ENCODE data around the gene THADA.

The THADA gene

GRCh38 chr2:43511199-43511598, 84.6 kb downstream of the THADA start:
- no peak overlapping the region for H3K27ac ChIP-seq (ENCODE audit: low read depth, low read length)
- peaks cover 5% of the 10 kb centered on the region for H3K4me1 ChIP-seq (ENCODE audit: control insufficient read depth, low read length)
- H3K79me2 ChIP-seq (ENCODE audit: control insufficient read depth, low read length): no peaks in the 10 kb centered on the region
- H3K27me3 ChIP-seq (ENCODE audit: control insufficient read depth, low read length): no peaks in the 10 kb centered on the region
- H3K4me3 ChIP-seq (ENCODE audit: low read length): no peak overlapping the region
- no peaks in the 10 kb centered on the region for H4K20me1 ChIP-seq (ENCODE audit: control insufficient read depth, insufficient read depth, low read depth, low read length)
- no peaks in the 10 kb centered on the region for H3K9me2 ChIP-seq (replicated peaks; ENCODE audit: control insufficient read depth, low read length)
- no peak overlapping the region for H3K4me2 ChIP-seq (ENCODE audit: low read length)
- TF ChIP-seq EZH2phosphoT487 (IDR thresholded peaks at IDR 0.05; ENCODE audit: borderline replicate concordance, low read length) (no peak), CTCF (IDR thresholded peaks at IDR 0.05; ENCODE audit: low read depth, low read length, poor library complexity, severe bottlenecking) (no peak)
- H3K36me3 ChIP-seq (ENCODE audit: control insufficient read depth, low read length): peaks cover 41% of the 10 kb centered on the region
- H3K9me3 ChIP-seq (ENCODE audit: control insufficient read depth, insufficient read depth, low read length): no peaks in the 10 kb centered on the region
- H3F3A ChIP-seq (ENCODE audit: control insufficient read depth, insufficient read depth): 0 out of 2 replicates have a peak, but pooled peaks cover 4% of the 10 kb centered on the region

GRCh38 chr2:43509886-43510285, 86.0 kb downstream of the THADA start:
- Histone ChIP-seq H3K9me3 (ENCODE audit: control insufficient read depth, insufficient read depth, low read length) (no peaks in the 10 kb centered on the region), H3F3A (ENCODE audit: control insufficient read depth, insufficient read depth) (0 out of 2 replicates have a peak, but pooled peaks cover 2% of the 10 kb centered on the region), H3K79me2 (ENCODE audit: control insufficient read depth, low read length) (no peaks in the 10 kb centered on the region), H3K27me3 (ENCODE audit: control insufficient read depth, low read length) (no peaks in the 10 kb centered on the region), H3K27ac (ENCODE audit: low read depth, low read length) (no peak overlapping the region), H3K4me3 (ENCODE audit: low read length) (no peak overlapping the region), H4K20me1 (ENCODE audit: control insufficient read depth, insufficient read depth, low read depth, low read length) (no peaks in the 10 kb centered on the region), H3K36me3 (ENCODE audit: control insufficient read depth, low read length) (peaks cover 44% of the 10 kb centered on the region), H3K4me1 (ENCODE audit: control insufficient read depth, low read length) (no peaks in the 10 kb centered on the region), H3K4me2 (ENCODE audit: low read length) (no peak overlapping the region), H3K9me2 (replicated peaks; ENCODE audit: control insufficient read depth, low read length) (no peaks in the 10 kb centered on the region)
- no peak for TF ChIP-seq CTCF (IDR thresholded peaks at IDR 0.05; ENCODE audit: low read depth, low read length, poor library complexity, severe bottlenecking)
- no peak for TF ChIP-seq EZH2phosphoT487 (IDR thresholded peaks at IDR 0.05; ENCODE audit: borderline replicate concordance, low read length)

GRCh38 chr2:43508209-43508608, 87.6 kb downstream of the THADA start:
- no peak overlapping the region for H3K27ac ChIP-seq (ENCODE audit: low read depth, low read length)
- no peaks in the 10 kb centered on the region for H3K9me3 ChIP-seq (ENCODE audit: control insufficient read depth, insufficient read depth, low read length)
- no peaks in the 10 kb centered on the region for H3K79me2 ChIP-seq (ENCODE audit: control insufficient read depth, low read length)
- H3K36me3 ChIP-seq (ENCODE audit: control insufficient read depth, low read length): peaks cover 50% of the 10 kb centered on the region
- H3F3A ChIP-seq (ENCODE audit: control insufficient read depth, insufficient read depth): 0 out of 2 replicates have a peak, but pooled peaks cover 2% of the 10 kb centered on the region
- no peak for TF ChIP-seq CTCF (IDR thresholded peaks at IDR 0.05; ENCODE audit: low read depth, low read length, poor library complexity, severe bottlenecking)
- no peak for TF ChIP-seq EZH2phosphoT487 (IDR thresholded peaks at IDR 0.05; ENCODE audit: borderline replicate concordance, low read length)
- no peaks in the 10 kb centered on the region for H3K9me2 ChIP-seq (replicated peaks; ENCODE audit: control insufficient read depth, low read length)
- H3K27me3 ChIP-seq (ENCODE audit: control insufficient read depth, low read length): no peaks in the 10 kb centered on the region
- no peaks in the 10 kb centered on the region for H4K20me1 ChIP-seq (ENCODE audit: control insufficient read depth, insufficient read depth, low read depth, low read length)
- no peak overlapping the region for H3K4me3 ChIP-seq (ENCODE audit: low read length)
- no peaks in the 10 kb centered on the region for H3K4me1 ChIP-seq (ENCODE audit: control insufficient read depth, low read length)
- H3K4me2 ChIP-seq (ENCODE audit: low read length): no peak overlapping the region

All from DOHH2 (cell line).